ENCODE measurements around the gene DNPH1. TPM values are rescaled to one million over a fixed set of nuclear protein-coding genes. Genes with fewer than 3 reads are reported as not detected.

The DNPH1 gene
- total RNA-seq, 1 experiment from 2014 or later = 47.0 TPM

GRCh38 chr6:43219119-43219518 lies 10.2 kb downstream of the DNPH1 start:
- no peaks in the 10 kb centered on the region for H3K9me3 Mint-ChIP-seq
- Histone ChIP-seq H3K4me1 (ENCODE audit: insufficient read depth, low read length) (no peaks in the 10 kb centered on the region; the same call in 1 of the 2 replicates), H3K79me2 (ENCODE audit: insufficient read depth, low read length) (no peaks in the 10 kb centered on the region), H3T11ph (ENCODE audit: low read length) (no peak overlapping the region), H3K23ac (ENCODE audit: insufficient read length, low read depth, low read length) (no peak overlapping the region), H4K5ac (ENCODE audit: insufficient read length, low read depth, low read length) (no peak overlapping the region), H3K4ac (ENCODE audit: low read depth, low read length) (no peak overlapping the region), H2BK5ac (ENCODE audit: insufficient read length, low read length) (no peak overlapping the region), H3K9me3 (ENCODE audit: control insufficient read depth, low read depth, low read length) (no peaks in the 10 kb centered on the region), H3K23me2 (ENCODE audit: insufficient read length, low read depth, low read length, poor library complexity, severe bottlenecking) (no peaks in the 10 kb centered on the region), H3K9ac (ENCODE audit: extremely low read depth, insufficient read length, low read length) (no peak overlapping the region), H3K14ac (ENCODE audit: insufficient read depth, low read length) (no peak overlapping the region), H2BK12ac (ENCODE audit: insufficient read length, low read depth, low read length) (no peak overlapping the region), H2BK120ac (ENCODE audit: low read depth, low read length, poor library complexity, severe bottlenecking) (no peak overlapping the region), H3K27me3 (ENCODE audit: insufficient read depth, low read length) (no peaks in the 10 kb centered on the region), H4K91ac (ENCODE audit: insufficient read length, low read depth, low read length) (no peak overlapping the region), H2AK5ac (ENCODE audit: insufficient read length, low read length) (no peak overlapping the region), H2AFZ (ENCODE audit: low read length) (no peak overlapping the region), H3K56ac (ENCODE audit: insufficient read length, low read depth, low read length) (no peak overlapping the region), H3K18ac (ENCODE audit: insufficient read length, low read depth, low read length) (no peak overlapping the region), H3K79me1 (ENCODE audit: insufficient read depth, low read depth, low read length, poor library complexity, severe bottlenecking) (no peaks in the 10 kb centered on the region), H4K8ac (replicated peaks; ENCODE audit: insufficient read length, low read depth, low read length) (no peak overlapping the region), H2BK20ac (ENCODE audit: low read depth, low read length, poor library complexity, severe bottlenecking) (no peak overlapping the region), H2BK15ac (ENCODE audit: low read depth, low read length) (no peak overlapping the region), H3K4me2 (ENCODE audit: insufficient read depth, insufficient read length, low read length) (no peak overlapping the region), H4K20me1 (ENCODE audit: control insufficient read depth, insufficient read depth, insufficient read length) (no peaks in the 10 kb centered on the region), H3K27ac (ENCODE audit: insufficient read length, low read depth, low read length) (no peak overlapping the region)
- no peak for TF ChIP-seq CTCF (conservative IDR thresholded peaks at IDR 0.05)
- WGBS (ENCODE audit: extremely low coverage, insufficient read length, low lambda C conversion rate) = no CpG with 5 or more reads among the region's 3 CpGs
- DNase-seq = no peak
- H3K27ac Mint-ChIP-seq = no peak overlapping the region
- peaks cover 5 to 12% of the 10 kb centered on the region in 2 experiments; a peak in 3 of 4 replicates for H3K4me1 Mint-ChIP-seq
- peaks cover 0 to 16% (median 4%) of the 10 kb centered on the region in 3 experiments; a peak in 4 of 7 replicates for H3K36me3 Mint-ChIP-seq (ENCODE audit: insufficient read depth in 1 of 3, low read depth in 3 of 3)
- no peak overlapping the region for H3K4me3 Mint-ChIP-seq
- H3K27me3 Mint-ChIP-seq (ENCODE audit: low read depth) = peaks cover 2% of the 10 kb centered on the region; the same call in 1 of the 2 replicates
